GM12892 (cell line): ENCODE data around the gene SLC44A3.

Experiments
- DNase-seq: peaks from one replicate; pipeline ENCODE4 v3.0.0; 2011; ENCODE audit not compliant: insufficient read length
- FAIRE-seq: peaks from 2 replicates; lab custom pipeline; 2011; peaks lifted over from hg19 to GRCh38; lab: Jason Lieb, UNC
- POLR2A ChIP-seq: IDR thresholded peaks from 2 replicates; pipeline ENCODE4 v1.6.1; 2011; ENCODE audit warnings: low read depth, low read length, control low read depth
- POLR2AphosphoS5 ChIP-seq: IDR thresholded peaks from 2 replicates; pipeline ENCODE4 v1.6.1; 2011; ENCODE audit warnings: low read depth, low read length, control low read depth
- TAF1 ChIP-seq: IDR thresholded peaks from 2 replicates; pipeline ENCODE4 v1.6.1; 2011; ENCODE audit warnings: low read depth, mild to moderate bottlenecking, control low read depth, low read length, borderline replicate concordance

Gene SLC44A3

DNA sequence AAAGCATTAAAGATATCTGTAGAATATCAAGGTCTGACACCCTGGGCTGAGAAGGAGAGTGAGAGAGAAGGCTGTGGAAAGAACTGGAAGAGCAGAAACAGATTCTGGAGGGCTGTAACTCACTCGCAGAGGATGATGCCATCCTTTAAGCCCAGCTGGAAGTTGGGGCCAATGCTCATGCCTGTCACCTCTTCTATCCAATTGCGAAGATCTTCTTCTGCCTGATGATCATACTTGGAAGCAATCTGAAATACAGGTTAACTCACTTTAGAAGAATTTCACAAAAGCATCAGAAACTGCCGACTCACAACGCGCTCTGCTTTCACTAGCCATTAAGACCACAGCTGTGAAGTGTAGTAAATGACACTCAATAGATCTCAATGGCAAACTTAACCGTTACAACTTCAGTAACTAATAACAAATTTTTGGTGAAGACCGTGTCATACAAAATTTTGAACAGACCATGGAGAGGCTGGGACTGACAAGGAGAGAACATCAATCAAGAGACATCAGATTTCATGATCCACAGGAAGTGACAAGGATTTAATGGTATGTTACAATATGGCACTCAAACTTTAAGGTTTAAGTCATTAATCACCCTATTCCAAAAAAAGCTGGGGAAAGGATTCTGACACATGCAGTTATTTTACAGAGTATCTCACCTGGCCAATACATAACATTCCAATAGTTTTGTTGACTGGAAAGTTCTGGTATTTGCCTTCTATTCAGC, 83.3 kb downstream of the SLC44A3 start:
- TF ChIP-seq POLR2A (no peak), TAF1 (no peak), POLR2AphosphoS5 (no peak)
- DNase-seq (no peak), FAIRE-seq (no peak)

DNA sequence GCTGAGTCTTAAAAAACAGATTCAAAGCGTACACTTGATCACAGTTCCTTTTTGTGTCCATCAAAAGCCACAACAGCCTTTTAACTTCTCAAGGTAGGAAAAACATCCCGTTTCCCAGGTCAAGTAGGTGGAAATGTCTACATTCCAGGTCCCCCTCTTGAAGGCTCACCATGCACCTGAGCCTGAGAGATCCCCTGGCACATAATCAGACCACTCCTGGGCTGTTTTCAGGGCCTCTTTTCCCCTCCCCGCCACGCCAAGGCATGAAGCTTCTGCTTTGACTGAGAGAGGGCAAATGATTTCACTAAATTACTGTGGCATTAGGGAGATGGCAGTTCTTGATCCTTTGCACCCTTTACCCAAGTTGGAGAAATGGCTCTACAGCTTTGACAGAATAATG, 85.0 kb downstream of the SLC44A3 start:
- TF ChIP-seq TAF1 (no peak), POLR2AphosphoS5 (no peak), POLR2A (no peak)
- no peak for FAIRE-seq

GRCh38 chr1:94906382-94906781, 86.2 kb downstream of the SLC44A3 start:
- TF ChIP-seq TAF1 = no peak
- TF ChIP-seq POLR2AphosphoS5 = no peak
- TF ChIP-seq POLR2A = no peak
- DNase-seq = no peak
- no peak for FAIRE-seq

More for the DNA sequence above, 85.0 kb downstream of the SLC44A3 start:
- DNase-seq = no peak

DNA sequence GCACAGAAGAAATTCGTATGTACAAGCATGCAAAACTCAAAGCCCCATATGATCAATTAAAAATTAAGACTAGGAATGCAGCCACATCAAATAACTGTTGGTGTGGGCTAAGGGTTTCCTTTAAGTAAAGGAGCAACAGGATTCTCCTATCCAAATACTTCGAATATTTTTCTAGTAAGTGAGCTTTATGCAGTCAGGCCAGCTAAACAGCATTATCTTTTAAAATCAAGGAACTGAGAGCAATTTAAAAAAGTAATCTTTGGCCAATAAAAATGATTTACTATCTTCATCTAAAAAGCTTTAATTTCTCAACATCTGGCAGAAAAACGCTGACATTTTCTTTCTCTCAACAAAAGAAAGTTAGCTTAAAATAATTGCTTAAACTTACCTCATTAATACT, 87.0 kb downstream of the SLC44A3 start:
- no peak for DNase-seq
- no peak for FAIRE-seq
- no peak for TF ChIP-seq POLR2AphosphoS5
- TF ChIP-seq POLR2A = no peak
- no peak for TF ChIP-seq TAF1

DNA sequence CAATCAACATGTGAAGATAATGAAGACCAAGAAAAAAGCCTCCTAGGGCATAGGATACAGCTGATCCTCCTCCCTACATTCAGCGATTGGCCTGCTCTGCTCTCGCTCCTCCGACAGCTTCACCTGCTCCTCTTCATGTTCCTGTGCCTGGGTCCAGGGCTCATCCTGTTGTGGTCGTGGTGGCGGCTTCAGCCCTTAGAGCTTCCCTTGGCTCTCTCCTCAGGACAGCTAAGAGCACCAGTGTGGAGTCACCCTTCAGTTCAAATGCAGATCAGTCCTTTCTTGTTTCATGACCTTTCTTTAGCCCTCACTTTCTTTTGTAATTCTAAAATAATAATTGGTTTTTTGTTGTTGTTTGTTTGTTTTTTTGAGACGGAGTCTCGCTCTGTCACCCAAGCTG, 88.0 kb downstream of the SLC44A3 start:
- no peak for FAIRE-seq
- TF ChIP-seq POLR2A = no peak
- no peak for TF ChIP-seq POLR2AphosphoS5
- TF ChIP-seq TAF1 = no peak
- no peak for DNase-seq

DNA sequence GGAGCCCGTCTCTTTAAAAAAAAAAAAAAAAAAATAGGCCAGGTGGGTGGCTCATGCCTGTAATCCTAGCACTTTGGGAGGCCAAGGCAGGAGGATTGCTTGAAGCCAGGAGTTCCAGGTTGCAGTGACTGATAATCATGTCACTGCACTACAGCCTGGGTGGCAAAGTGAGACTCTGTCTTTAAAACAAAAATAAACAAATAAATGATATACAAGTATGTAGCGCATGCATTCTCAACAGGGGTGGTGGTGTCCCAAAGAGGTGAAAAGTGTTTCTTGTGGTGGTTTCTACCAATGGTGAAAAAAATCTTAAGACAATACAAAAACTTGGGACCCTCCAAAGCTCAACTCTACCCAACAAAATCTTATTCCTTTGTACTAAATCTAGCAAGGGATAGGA, 88.8 kb downstream of the SLC44A3 start:
- DNase-seq (no peak), FAIRE-seq (no peak)
- TF ChIP-seq TAF1 (no peak), POLR2A (no peak), POLR2AphosphoS5 (no peak)

GRCh38 chr1:94909486-94909885, 89.3 kb downstream of the SLC44A3 start:
- no peak for TF ChIP-seq TAF1
- FAIRE-seq (no peak), DNase-seq (no peak)

- no peak for FAIRE-seq
- DNase-seq = no peak
- TF ChIP-seq POLR2AphosphoS5 = no peak
These were observed 92.4 kb downstream of the SLC44A3 start for GRCh38 chr1:94912263-94913184.

DNA sequence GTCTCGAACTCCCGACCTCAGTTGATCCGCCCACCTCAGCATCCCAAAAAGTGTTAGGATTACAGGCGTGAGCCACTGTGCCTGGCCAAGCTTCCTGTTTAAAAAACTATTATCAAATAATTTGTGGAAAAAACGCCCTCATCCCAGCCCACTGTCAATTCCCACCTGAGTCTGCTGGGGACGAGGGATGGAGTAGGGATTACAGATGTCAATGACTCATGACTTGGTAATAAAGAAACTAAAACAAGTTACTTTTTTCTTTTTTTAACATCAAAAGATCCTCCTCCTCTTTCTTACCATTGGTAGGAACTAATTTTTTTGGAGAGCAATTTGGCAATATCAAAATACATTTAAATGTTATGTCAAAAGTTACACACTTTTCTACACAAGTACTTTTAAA, 97.1 kb downstream of the SLC44A3 start:
- TF ChIP-seq POLR2AphosphoS5 (no peak), TAF1 (no peak), POLR2A (no peak)
- FAIRE-seq (no peak), DNase-seq (no peak)

- DNase-seq = no peak
- no peak for FAIRE-seq
- no peak for TF ChIP-seq TAF1
- TF ChIP-seq POLR2AphosphoS5 = no peak
- no peak for TF ChIP-seq POLR2A
These were observed 99.3 kb downstream of the SLC44A3 start for GRCh38 chr1:94919241-94920030.

DNA sequence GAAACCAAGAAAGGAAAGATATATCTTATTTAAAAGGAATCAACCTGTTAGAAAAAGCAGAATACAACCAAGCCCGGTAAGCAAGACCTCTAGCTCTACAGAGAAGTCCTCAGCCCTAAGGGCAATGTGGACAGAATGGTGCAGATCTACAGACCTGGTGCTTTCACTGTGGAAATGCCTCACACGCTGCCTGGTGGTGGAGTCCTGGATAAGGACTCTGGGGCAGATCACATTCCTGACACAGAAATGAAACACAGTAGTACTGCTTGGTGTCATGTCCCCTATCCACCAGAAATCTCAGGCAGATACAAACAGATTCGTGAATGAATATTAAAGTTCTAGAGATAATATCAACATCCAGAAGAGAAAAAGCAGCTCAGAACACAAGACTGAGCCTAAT, 99.9 kb downstream of the SLC44A3 start:
- FAIRE-seq (no peak), DNase-seq (no peak)
- TF ChIP-seq POLR2A (no peak), POLR2AphosphoS5 (no peak), TAF1 (no peak)
